Ascending aorta (tissue), 2 donors: ENCODE data around the gene NOXA1. TPM values are rescaled to one million over a fixed set of nuclear protein-coding genes. Genes with fewer than 3 reads are reported as not detected.

Experiments
- DNase-seq, 2 donors: peaks; one replicate each; pipeline ENCODE4 v3.0.0-alpha.2; 2019; ENCODE audit warnings: low spot score in 2 of 2
- H3K27ac ChIP-seq, 2 donors: fragments of 200-600 bp; sonication (generic); one replicate each; pipeline ENCODE4 v1.5.1; 2016 to 2017; ENCODE audit warnings: mild to moderate bottlenecking in 1 of 2
- H3K27me3 ChIP-seq: fragments of 200-600 bp; sonication (generic); one replicate; pipeline ENCODE4 v1.5.1; 2017
- H3K36me3 ChIP-seq, 2 donors: fragments of 200-600 bp; sonication (generic); one replicate each; pipeline ENCODE4 v1.5.1; 2016
- H3K4me1 ChIP-seq, 2 donors: fragments of 200-600 bp; sonication (generic); one replicate each; pipeline ENCODE4 v1.5.1; 2016 to 2017; ENCODE audit warnings: mild to moderate bottlenecking in 1 of 2
- H3K4me3 ChIP-seq, 2 donors: fragments of 200-600 bp; sonication (generic); one replicate each; pipeline ENCODE4 v1.5.1; 2016 to 2017; ENCODE audit warnings: mild to moderate bottlenecking in 1 of 2
- H3K9me3 ChIP-seq, 2 donors: fragments of 200-600 bp; sonication (generic); one replicate each; pipeline ENCODE4 v1.5.1; 2016
- intact Hi-C: fragments of 100-400 bp; cut with DNase I; formaldehyde crosslinking; loops from one replicate; pipeline ENCODE4 v1.15.1; 2023
- total RNA-seq: library from RNA; depleted of rRNA; stranded (reverse); fragments of >200 nt; gene quantifications from one replicate; pipeline ENCODE4 v1.1.0, GENCODE V29; 2016
- TF ChIP-seq, protein P1 (sequence below), 3 experiments: fragments of 200-600 bp in 2 of 3; fragments of 450-650 bp in 1 of 3; sonication (generic) in 2 of 3; IDR thresholded peaks; one replicate each; pipeline ENCODE4 v1.5.1; 2016 to 2019; ENCODE audit warnings: antibody characterized with exemption in 3 of 3, mild to moderate bottlenecking in 1 of 3, moderate library complexity in 1 of 3

Gene NOXA1
- total RNA-seq, 1 donor from 2014 or later: 6.9 TPM

DNA sequence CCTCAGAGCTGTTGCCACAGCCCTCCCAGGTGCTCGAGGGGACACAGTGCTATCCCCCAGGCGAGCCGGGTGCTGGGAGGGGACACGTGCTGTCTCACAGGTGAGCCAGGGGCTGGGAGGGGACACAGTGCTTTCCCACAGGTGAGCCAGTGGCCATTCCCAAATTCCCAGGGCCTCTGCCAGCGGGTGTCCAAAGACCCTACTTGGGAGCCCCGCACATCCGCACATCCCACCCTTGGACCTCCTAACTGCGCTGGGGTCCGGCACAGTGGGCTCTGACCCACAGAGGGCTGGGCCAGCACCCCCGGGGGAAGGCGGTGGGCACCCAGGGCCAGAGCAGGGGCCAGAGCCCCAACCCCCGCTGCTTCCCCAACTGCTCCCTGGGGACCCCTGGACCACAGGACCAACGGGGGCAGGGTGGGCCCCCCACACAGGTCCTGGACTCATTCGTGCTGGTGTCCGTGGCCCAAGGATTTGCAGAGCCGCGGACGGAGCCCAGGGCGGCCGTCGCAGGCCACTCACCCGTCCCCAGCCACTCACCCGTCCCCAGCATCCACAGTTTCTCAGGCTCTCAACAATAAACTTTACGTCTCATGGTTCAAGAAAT, 18.1 kb upstream of the NOXA1 start:
- Histone ChIP-seq H3K27ac (no peak overlapping the region), H3K27me3 (no peaks in the 10 kb centered on the region), H3K4me1 (peaks cover 7 to 12% of the 10 kb centered on the region in 2 donors), H3K9me3 (no peaks in the 10 kb centered on the region), H3K36me3 (peaks cover 0 to 3% of the 10 kb centered on the region in 2 donors), H3K4me3 (no peak overlapping the region)
- TF ChIP-seq, protein P1, sequence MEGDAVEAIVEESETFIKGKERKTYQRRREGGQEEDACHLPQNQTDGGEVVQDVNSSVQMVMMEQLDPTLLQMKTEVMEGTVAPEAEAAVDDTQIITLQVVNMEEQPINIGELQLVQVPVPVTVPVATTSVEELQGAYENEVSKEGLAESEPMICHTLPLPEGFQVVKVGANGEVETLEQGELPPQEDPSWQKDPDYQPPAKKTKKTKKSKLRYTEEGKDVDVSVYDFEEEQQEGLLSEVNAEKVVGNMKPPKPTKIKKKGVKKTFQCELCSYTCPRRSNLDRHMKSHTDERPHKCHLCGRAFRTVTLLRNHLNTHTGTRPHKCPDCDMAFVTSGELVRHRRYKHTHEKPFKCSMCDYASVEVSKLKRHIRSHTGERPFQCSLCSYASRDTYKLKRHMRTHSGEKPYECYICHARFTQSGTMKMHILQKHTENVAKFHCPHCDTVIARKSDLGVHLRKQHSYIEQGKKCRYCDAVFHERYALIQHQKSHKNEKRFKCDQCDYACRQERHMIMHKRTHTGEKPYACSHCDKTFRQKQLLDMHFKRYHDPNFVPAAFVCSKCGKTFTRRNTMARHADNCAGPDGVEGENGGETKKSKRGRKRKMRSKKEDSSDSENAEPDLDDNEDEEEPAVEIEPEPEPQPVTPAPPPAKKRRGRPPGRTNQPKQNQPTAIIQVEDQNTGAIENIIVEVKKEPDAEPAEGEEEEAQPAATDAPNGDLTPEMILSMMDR (IDR thresholded peaks at IDR 0.05): no peak
- DNase-seq: no peak
- intact Hi-C loops: no loop called here

DNA sequence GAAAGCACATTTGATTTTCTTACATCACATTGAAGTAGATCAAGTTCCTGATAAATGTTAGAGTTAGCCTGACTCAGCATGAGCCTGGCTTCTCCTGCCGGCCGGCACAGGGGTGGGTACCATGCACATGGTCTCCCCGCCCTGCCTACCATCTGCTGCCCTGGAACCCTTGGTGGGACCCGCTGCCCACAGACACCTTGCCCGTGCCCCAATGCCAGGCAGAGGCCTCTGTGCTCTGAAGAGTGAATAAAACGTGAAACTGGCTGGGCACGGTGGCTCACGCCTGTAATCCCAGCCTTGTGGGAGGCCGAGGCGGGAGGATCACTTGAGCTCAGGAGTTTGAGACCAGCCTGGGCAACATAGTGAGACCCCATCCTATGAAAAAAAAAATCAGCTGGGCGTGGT, 17.5 kb upstream of the NOXA1 start:
- no peak overlapping the region for H3K27ac ChIP-seq
- peaks cover 0 to 3% of the 10 kb centered on the region in 2 donors for H3K36me3 ChIP-seq
- H3K4me3 ChIP-seq: no peak overlapping the region
- intact Hi-C loops: loop anchor here (2.0 kb wide), 1 partner anchor 111 kb away; no protein-coding TSS in a partner anchor
- no peak for DNase-seq
- H3K9me3 ChIP-seq: no peaks in the 10 kb centered on the region
- no peaks in the 10 kb centered on the region for H3K27me3 ChIP-seq
- H3K4me1 ChIP-seq: peaks cover 7 to 12% of the 10 kb centered on the region in 2 donors
- TF ChIP-seq, protein P1 (IDR thresholded peaks at IDR 0.05): no peak

DNA sequence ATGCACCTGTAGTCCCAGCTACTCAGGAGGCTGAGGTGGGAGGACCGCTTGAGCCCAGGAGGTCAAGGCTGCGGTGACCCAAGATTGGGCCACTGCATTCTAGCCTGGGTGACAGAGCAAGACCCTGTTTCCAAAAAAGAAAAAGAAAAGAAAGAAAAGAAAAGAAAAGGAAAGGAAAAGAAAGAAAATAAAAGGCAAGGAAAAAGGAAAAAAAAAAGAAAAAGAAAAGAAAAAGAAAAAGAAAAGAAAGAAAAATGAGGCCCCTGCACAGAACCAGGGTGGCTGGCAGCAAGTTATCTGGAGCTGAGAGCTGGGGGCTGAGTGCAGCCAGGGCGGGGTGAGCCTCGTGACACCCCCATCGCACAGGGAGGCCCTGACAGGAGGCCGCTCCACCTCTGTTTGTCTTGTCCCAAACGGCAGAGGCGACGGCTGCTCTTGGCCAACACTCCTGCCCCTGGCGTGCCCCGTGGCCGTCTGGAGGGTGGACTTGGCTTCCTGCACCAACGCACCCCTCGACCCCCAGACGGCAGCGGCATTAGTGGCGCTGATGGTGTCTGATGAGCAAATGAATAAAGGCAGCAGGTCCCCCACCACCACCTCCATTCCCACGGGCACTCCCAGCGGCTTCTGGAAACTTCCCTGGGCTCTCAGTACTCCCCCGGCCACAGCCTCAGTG, 17.0 kb upstream of the NOXA1 start:
- DNase-seq: no peak
- Histone ChIP-seq H3K9me3 (no peaks in the 10 kb centered on the region), H3K4me3 (peak overlapping the region; percentile 50 to 66), H3K36me3 (peaks cover 0 to 3% of the 10 kb centered on the region in 2 donors), H3K27me3 (no peaks in the 10 kb centered on the region), H3K4me1 (peaks cover 9 to 17% of the 10 kb centered on the region in 2 donors), H3K27ac (no peak overlapping the region)
- TF ChIP-seq, protein P1 (IDR thresholded peaks at IDR 0.05): no peak
- intact Hi-C loops: loop anchor here (2.0 kb wide), 1 partner anchor 111 kb away; no protein-coding TSS in a partner anchor

DNA sequence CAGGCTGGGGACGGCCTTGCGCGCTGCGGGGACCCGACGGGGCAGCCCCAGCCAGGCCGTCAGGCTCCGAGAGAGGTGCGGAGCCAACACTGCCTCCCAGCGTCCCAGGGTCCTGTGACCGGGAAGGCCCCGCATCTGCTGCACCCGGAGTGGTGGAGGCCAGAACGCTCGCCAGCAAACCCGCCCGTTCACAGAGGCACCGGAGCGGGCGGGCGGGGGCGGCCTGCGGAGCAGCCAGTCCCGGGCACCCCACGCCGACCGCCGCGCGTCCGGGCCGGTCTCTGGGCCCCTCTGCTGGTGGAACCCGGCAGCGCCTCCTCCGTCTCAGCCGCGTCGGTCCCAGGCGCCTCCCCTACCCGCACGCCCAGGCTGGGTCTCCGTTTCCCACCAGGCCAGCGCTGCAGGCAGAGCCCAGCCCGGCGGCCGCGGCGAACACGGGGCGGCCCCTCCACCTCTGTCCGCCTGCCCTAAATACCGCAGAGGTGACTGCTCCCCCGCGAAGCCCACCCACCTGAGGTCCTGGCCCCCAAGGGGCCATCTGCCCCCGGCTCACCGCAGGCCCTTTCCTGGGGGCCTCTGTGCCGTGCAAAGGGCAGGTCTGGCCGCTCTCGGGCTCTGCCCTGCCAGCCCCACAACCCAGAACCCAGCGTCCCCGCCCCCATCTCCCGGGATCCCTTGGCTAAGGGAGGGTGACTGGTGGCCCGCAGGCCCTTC, 16.2 kb upstream of the NOXA1 start:
- intact Hi-C loops: loop anchor here (2.0 kb wide), 1 partner anchor 112 kb away; no protein-coding TSS in a partner anchor
- H3K4me1 ChIP-seq: peaks cover 14 to 23% of the 10 kb centered on the region in 2 donors
- DNase-seq: peak in 1 of 2 donors; percentile 76
- H3K9me3 ChIP-seq: no peaks in the 10 kb centered on the region
- H3K4me3 ChIP-seq: peak overlapping the region; percentile 50 to 66
- H3K36me3 ChIP-seq: no peaks in the 10 kb centered on the region
- peak overlapping the region in 1 of 2 donors; percentile 24 for H3K27ac ChIP-seq
- H3K27me3 ChIP-seq: no peaks in the 10 kb centered on the region
- TF ChIP-seq, protein P1 (IDR thresholded peaks at IDR 0.05): peak; percentile 54 to 89 (median 84)

DNA sequence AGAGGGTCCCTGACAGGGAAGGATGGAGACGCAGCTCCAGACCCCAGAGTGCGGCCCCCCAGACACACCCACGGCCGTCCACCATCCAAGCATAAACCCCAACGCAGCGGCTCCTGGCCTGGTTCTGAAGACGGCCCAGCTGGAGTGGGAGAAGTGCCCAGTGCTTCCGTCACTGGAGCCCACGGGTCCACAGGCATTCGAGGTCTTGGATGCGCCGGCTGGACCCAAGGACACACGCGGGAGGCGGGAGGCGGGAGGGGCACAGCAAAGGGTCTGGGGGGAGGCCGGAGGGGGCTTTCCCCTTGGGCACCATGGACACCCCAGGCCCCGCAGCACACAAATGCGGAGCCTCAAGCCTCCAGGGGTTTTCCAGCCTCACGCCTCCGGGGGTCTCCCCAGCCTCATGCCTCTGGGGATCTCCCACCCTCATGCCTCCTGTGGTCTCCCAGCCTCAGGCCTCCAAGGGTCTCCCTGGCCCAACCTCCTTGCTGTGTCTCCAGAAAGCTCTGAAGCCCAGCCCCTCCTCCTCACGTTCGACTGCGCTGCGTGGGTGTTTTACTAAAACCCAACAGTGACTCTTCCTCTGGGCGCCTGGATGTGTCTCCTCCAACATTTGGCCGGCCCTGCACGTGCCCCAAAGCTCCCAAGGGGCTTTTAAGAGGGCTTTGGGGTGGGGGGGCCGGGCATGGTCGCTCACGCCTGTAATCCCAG, 15.4 kb upstream of the NOXA1 start:
- H3K4me3 ChIP-seq: peak overlapping the region; percentile 50 to 66
- H3K36me3 ChIP-seq: no peaks in the 10 kb centered on the region
- peak overlapping the region in 1 of 2 donors; percentile 24 for H3K27ac ChIP-seq
- TF ChIP-seq, protein P1 (IDR thresholded peaks at IDR 0.05): no peak
- DNase-seq: no peak
- intact Hi-C loops: loop anchor here (2.0 kb wide), 1 partner anchor 113 kb away; no protein-coding TSS in a partner anchor
- H3K9me3 ChIP-seq: no peaks in the 10 kb centered on the region
- H3K27me3 ChIP-seq: no peaks in the 10 kb centered on the region
- H3K4me1 ChIP-seq: peaks cover 16 to 29% of the 10 kb centered on the region in 2 donors
